Suprapubic skin (tissue), 4 donors: ENCODE results near the gene ITGA3. TPM values are rescaled to one million over a fixed set of nuclear protein-coding genes. Genes with fewer than 3 reads are reported as not detected.

Source experiments
- DNase-seq, 2 donors: peaks; one replicate each; pipeline ENCODE4 v3.0.0-alpha.2; 2019; ENCODE audit warnings: low spot score in 2 of 2
- H3K27ac ChIP-seq: fragments of 200-600 bp; sonication (generic); one replicate; pipeline ENCODE4 v1.5.1; 2019
- H3K27me3 ChIP-seq: fragments of 200-600 bp; sonication (generic); one replicate; pipeline ENCODE4 v1.5.1; 2019
- H3K36me3 ChIP-seq: fragments of 200-600 bp; sonication (generic); one replicate; pipeline ENCODE4 v1.5.1; 2019
- H3K4me1 ChIP-seq: fragments of 200-600 bp; sonication (generic); one replicate; pipeline ENCODE4 v1.5.1; 2019
- H3K4me3 ChIP-seq: fragments of 200-600 bp; sonication (generic); one replicate; pipeline ENCODE4 v1.5.1; 2019; ENCODE audit warnings: mild to moderate bottlenecking
- H3K9me3 ChIP-seq: fragments of 200-600 bp; sonication (generic); one replicate; pipeline ENCODE4 v1.5.1; 2019
- CTCF ChIP-seq, 2 donors: fragments of 200-600 bp in 1 of 2; fragments of 450-650 bp in 1 of 2; sonication (generic) in 1 of 2; IDR thresholded peaks; one replicate each; pipeline ENCODE4 v1.5.1; 2016 to 2019; ENCODE audit warnings: antibody characterized with exemption in 2 of 2, mild to moderate bottlenecking in 1 of 2, moderate library complexity in 1 of 2
- EP300 ChIP-seq: sonication (generic); formaldehyde crosslinking; IDR thresholded peaks from one replicate; pipeline ENCODE4 v1.6.1; 2017; ENCODE audit warnings: antibody characterized with exemption
- POLR2A ChIP-seq, 2 donors: fragments of 450-650 bp; IDR thresholded peaks; one replicate each; pipeline ENCODE4 v1.6.1; 2017; ENCODE audit warnings: antibody characterized with exemption in 2 of 2, mild to moderate bottlenecking in 2 of 2, moderate library complexity in 2 of 2
- POLR2AphosphoS5 ChIP-seq, 3 donors: sonication (generic); formaldehyde crosslinking; IDR thresholded peaks; one replicate each; pipeline ENCODE4 v1.6.1; 2017; ENCODE audit warnings: antibody characterized with exemption in 3 of 3
- WGBS: methylation state at CpG from one replicate; pipeline ENCODE4 v1.1.5; 2018; 5-methylcytosine and 5-hydroxymethylcytosine counted together
- total RNA-seq, 4 donors: library from RNA; depleted of rRNA; stranded (reverse); fragments of >200 nt; gene quantifications; one replicate each; pipeline ENCODE4 v1.1.0, GENCODE V29; 2016

Gene ITGA3
- total RNA-seq, 4 donors from 2014 or later: 85.9 to 229 (median 198) TPM

GRCh38 chr17:50097926-50098325, 42.0 kb downstream of the ITGA3 start:
- Histone ChIP-seq H3K36me3 (peaks cover 32% of the 10 kb centered on the region), H3K4me3 (no peak overlapping the region), H3K9me3 (no peaks in the 10 kb centered on the region), H3K27ac (no peak overlapping the region), H3K27me3 (no peaks in the 10 kb centered on the region), H3K4me1 (peaks cover 64% of the 10 kb centered on the region)
- no peak for DNase-seq
- WGBS: 75% methylated on average over 4 of the region's 4 CpGs
- no peak for TF ChIP-seq POLR2A (IDR thresholded peaks at IDR 0.05)
- TF ChIP-seq EP300: no peak
- no peak for TF ChIP-seq CTCF (IDR thresholded peaks at IDR 0.05)
- TF ChIP-seq POLR2AphosphoS5 (IDR thresholded peaks at IDR 0.05): no peak

GRCh38 chr17:50098583-50098982, 42.7 kb downstream of the ITGA3 start:
- H3K4me3 ChIP-seq: no peak overlapping the region
- no peak overlapping the region for H3K27ac ChIP-seq
- WGBS: 77% methylated on average over 4 of the region's 4 CpGs
- no peak for DNase-seq
- H3K4me1 ChIP-seq: peaks cover 68% of the 10 kb centered on the region
- H3K9me3 ChIP-seq: no peaks in the 10 kb centered on the region
- H3K27me3 ChIP-seq: no peaks in the 10 kb centered on the region
- TF ChIP-seq CTCF (IDR thresholded peaks at IDR 0.05): no peak
- TF ChIP-seq POLR2A (IDR thresholded peaks at IDR 0.05): no peak
- TF ChIP-seq POLR2AphosphoS5 (IDR thresholded peaks at IDR 0.05): no peak
- no peak for TF ChIP-seq EP300
- H3K36me3 ChIP-seq: peaks cover 32% of the 10 kb centered on the region

- TF ChIP-seq EP300: no peak
- no peak for TF ChIP-seq POLR2A (IDR thresholded peaks at IDR 0.05)
- TF ChIP-seq CTCF (IDR thresholded peaks at IDR 0.05): no peak
- no peak for DNase-seq
- Histone ChIP-seq H3K4me1 (peaks cover 67% of the 10 kb centered on the region), H3K4me3 (no peak overlapping the region), H3K9me3 (no peaks in the 10 kb centered on the region), H3K27ac (no peak overlapping the region), H3K36me3 (peaks cover 32% of the 10 kb centered on the region), H3K27me3 (no peaks in the 10 kb centered on the region)
- WGBS: 77% methylated on average over 5 of the region's 5 CpGs
These were observed 43.1 kb downstream of the ITGA3 start for GRCh38 chr17:50099003-50099402.

GRCh38 chr17:50100480-50100883, 44.6 kb downstream of the ITGA3 start:
- Histone ChIP-seq H3K27me3 (no peaks in the 10 kb centered on the region), H3K9me3 (no peaks in the 10 kb centered on the region), H3K4me3 (no peak overlapping the region), H3K27ac (peak overlapping the region; percentile 65), H3K4me1 (peaks cover 60% of the 10 kb centered on the region), H3K36me3 (peaks cover 40% of the 10 kb centered on the region)
- TF ChIP-seq EP300 (no peak), CTCF (IDR thresholded peaks at IDR 0.05) (no peak), POLR2AphosphoS5 (IDR thresholded peaks at IDR 0.05) (no peak), POLR2A (IDR thresholded peaks at IDR 0.05) (no peak)
- DNase-seq: no peak
- WGBS: 61% methylated on average over 5 of the region's 5 CpGs

GRCh38 chr17:50100921-50101345, 45.0 kb downstream of the ITGA3 start:
- no peak for DNase-seq
- no peak for TF ChIP-seq CTCF (IDR thresholded peaks at IDR 0.05)
- TF ChIP-seq POLR2A (IDR thresholded peaks at IDR 0.05): no peak
- no peak for TF ChIP-seq EP300
- TF ChIP-seq POLR2AphosphoS5 (IDR thresholded peaks at IDR 0.05): no peak
- peak overlapping the region; percentile 65 for H3K27ac ChIP-seq
- H3K4me3 ChIP-seq: peak overlapping the region; percentile 11
- H3K9me3 ChIP-seq: no peaks in the 10 kb centered on the region
- peaks cover 56% of the 10 kb centered on the region for H3K4me1 ChIP-seq
- 17% methylated on average over 15 of the region's 15 CpGs for WGBS
- peaks cover 45% of the 10 kb centered on the region for H3K36me3 ChIP-seq
- no peaks in the 10 kb centered on the region for H3K27me3 ChIP-seq
